Endothelial cell of umbilical vein (primary cell): Measurements from ENCODE around the gene UGT2A1. TPM values are rescaled to one million over a fixed set of nuclear protein-coding genes. Genes with fewer than 3 reads are reported as not detected.

Source experiments
- BruUV-seq: library from RNA; stranded (reverse); fragments of 400-500 nt; replicated peaks from 2 replicates; lab custom pipeline; 2021; lab: Mats Ljungman, UMichigan
- CTCF ChIA-PET: fragments of 300-600, 350-600 bp; sonication (Branson Sonifier 250); formaldehyde crosslinking; loops from one replicate; lab custom pipeline; 2021; ENCODE audit warnings: antibody characterized with exemption, inconsistent platforms; lab: Charles Lee
- POLR2A ChIA-PET: fragments of 300-600, 350-600 bp; sonication (Branson Sonifier 250); formaldehyde crosslinking; loops from one replicate; lab custom pipeline; 2021; ENCODE audit warnings: antibody characterized with exemption, inconsistent platforms; lab: Charles Lee
- DNase-seq: peaks from one replicate; pipeline ENCODE4 v3.0.0-alpha.2; 2011; ENCODE audit warnings: low read depth, low spot score
- FAIRE-seq: peaks from 2 replicates; lab custom pipeline; 2011; peaks lifted over from hg19 to GRCh38; lab: Jason Lieb, UNC
- H2AFZ ChIP-seq: 2 replicates; pipeline ENCODE4 v1.6.0; 2012; ENCODE audit warnings: low read depth, low read length, control low read depth, inconsistent platforms
- H3K27ac ChIP-seq: 2 replicates; pipeline ENCODE4 v1.5.1; 2011; ENCODE audit warnings: low read depth, mild to moderate bottlenecking, control low read depth, low read length, moderate library complexity; ENCODE audit not compliant: insufficient read depth
- H3K27me3 ChIP-seq, 2 experiments: 2 replicates each; pipeline versions ENCODE4 v1.6.0 to v1.6.1; 2011; ENCODE audit warnings: low read length in 2 of 2, mixed read lengths in 1 of 2; ENCODE audit not compliant: control insufficient read depth in 2 of 2, insufficient read depth in 2 of 2
- H3K36me3 ChIP-seq, 2 experiments: 2 replicates in 1 of 2; 3 replicates in 1 of 2; pipeline ENCODE4 v1.5.1; 2011; ENCODE audit warnings: low read length in 2 of 2, mild to moderate bottlenecking in 1 of 2, moderate library complexity in 1 of 2; ENCODE audit not compliant: control insufficient read depth in 2 of 2, insufficient read depth in 2 of 2; ENCODE audit errors: extremely low read depth in 1 of 2
- H3K4me1 ChIP-seq: 3 replicates; pipeline ENCODE4 v1.5.1; 2011; ENCODE audit warnings: mild to moderate bottlenecking, low read length; ENCODE audit not compliant: control insufficient read depth, insufficient read depth; ENCODE audit errors: extremely low read depth
- H3K4me2 ChIP-seq: 2 replicates; pipeline ENCODE4 v1.6.1; 2011; ENCODE audit warnings: low read length, control low read depth, mixed read lengths; ENCODE audit not compliant: insufficient read depth
- H3K4me3 ChIP-seq, 3 experiments: fragments of 200-600 bp in 1 of 3; sonication (generic), shearing (Covaris generic) in 1 of 3; replicated peaks in 1 of 3; 2 replicates each; pipeline ENCODE4 v1.5.1; 2011 to 2016; ENCODE audit warnings: control low read depth in 3 of 3, low read length in 3 of 3, mild to moderate bottlenecking in 2 of 3, inconsistent platforms in 1 of 3, low read depth in 1 of 3, moderate library complexity in 1 of 3; ENCODE audit not compliant: insufficient read depth in 1 of 3
- H3K79me2 ChIP-seq: 2 replicates; pipeline ENCODE4 v1.6.0; 2012; ENCODE audit warnings: low read length, inconsistent platforms; ENCODE audit not compliant: control insufficient read depth, insufficient read depth
- H3K9ac ChIP-seq: replicated peaks from 2 replicates; pipeline ENCODE3; 2011; ENCODE audit warnings: low read length, control low read depth; ENCODE audit not compliant: insufficient read depth; ENCODE audit errors: extremely low read depth
- H3K9me1 ChIP-seq: replicated peaks from 3 replicates; pipeline ENCODE4 v1.6.0; 2011; ENCODE audit warnings: mild to moderate bottlenecking, low read length; ENCODE audit not compliant: control insufficient read depth, insufficient read depth; ENCODE audit errors: extremely low read depth
- H3K9me3 ChIP-seq: replicated peaks from 2 replicates; pipeline ENCODE4 v1.5.1; 2012; ENCODE audit warnings: low read length, inconsistent platforms; ENCODE audit not compliant: control insufficient read depth, insufficient read depth
- H4K20me1 ChIP-seq: replicated peaks from 2 replicates; pipeline ENCODE3; 2011; ENCODE audit warnings: mild to moderate bottlenecking, low read length; ENCODE audit not compliant: control insufficient read depth, insufficient read depth; ENCODE audit errors: extremely low read depth
- CTCF ChIP-seq, 2 donors: IDR thresholded peaks; 1 replicate in 1 of 2; 2 replicates in 1 of 2; pipeline ENCODE4 v1.5.1; 2011; ENCODE audit warnings: low read length in 2 of 2, mild to moderate bottlenecking in 2 of 2, moderate library complexity in 2 of 2, control low read depth in 1 of 2, inconsistent platforms in 1 of 2, low read depth in 1 of 2; ENCODE audit not compliant: insufficient read depth in 1 of 2; ENCODE audit errors: extremely low read depth in 1 of 2
- FOS ChIP-seq: IDR thresholded peaks from 2 replicates; pipeline ENCODE4 v1.6.1; 2011; ENCODE audit warnings: mild to moderate bottlenecking, low read length, moderate library complexity, borderline replicate concordance; ENCODE audit not compliant: insufficient read depth
- GATA2 ChIP-seq: IDR thresholded peaks from 2 replicates; pipeline ENCODE4 v1.7.0; 2011; ENCODE audit warnings: low read depth, mild to moderate bottlenecking, moderate library complexity, mixed read lengths, low read length; ENCODE audit not compliant: insufficient read length, insufficient read depth
- JUN ChIP-seq: IDR thresholded peaks from 2 replicates; pipeline ENCODE4 v1.6.1; 2011; ENCODE audit warnings: borderline replicate concordance, low read depth; ENCODE audit not compliant: insufficient read length, insufficient read depth
- MYC ChIP-seq: IDR thresholded peaks from one replicate; pipeline ENCODE4 v1.6.1; 2011; ENCODE audit warnings: mild to moderate bottlenecking, low read depth, low read length
- POLR2AphosphoS5 ChIP-seq: IDR thresholded peaks from 2 replicates; pipeline ENCODE4 v1.6.1; 2012; ENCODE audit warnings: low read depth, mild to moderate bottlenecking, control low read depth, low read length, moderate library complexity; ENCODE audit not compliant: insufficient read depth
- dilution Hi-C: fragments of 300-500 bp; cut with MboI; formaldehyde crosslinking; loops from one replicate; pipeline ENCODE4 v1.15.0; 2019; ENCODE audit warnings: low sequenced_read_pairs; ENCODE audit not compliant: extremely low pct_ligation_motif_present
- intact Hi-C: fragments of 100-400 bp; cut with micrococcal nuclease; formaldehyde crosslinking; loops from one replicate; pipeline ENCODE4 v1.10.0; 2022
- polyA plus RNA-seq, 4 experiments: library from polyadenylated mRNA; depleted of rRNA in 3 of 4; stranded (reverse) in 3 of 4; unstranded in 1 of 4; fragments of >200 nt; gene quantifications; 2 replicates each; pipeline versions ENCODE4 v1.2.1 to v1.2.3, GENCODE V29; 2011 to 2012; ENCODE audit warnings: missing spikeins in 1 of 4
- total RNA-seq: library from RNA; stranded (reverse); gene quantifications from 2 replicates; pipeline ENCODE4 v1.2.3, GENCODE V29; 2021
- TF ChIP-seq, protein P1 (sequence below): IDR thresholded peaks from 2 replicates; pipeline ENCODE4 v1.6.1; 2011; ENCODE audit not compliant: insufficient read depth, insufficient read length

Gene UGT2A1
- total and polyA plus RNA-seq, 2 donors (not counting 3 experiments of a cell fraction or from before 2014, with no cell fraction given), result 0.04 TPM; not detected in 1

GRCh38 chr4:69656653-69657158 lies 3.7 kb upstream of the UGT2A1 start:
- no TSS peak for BruUV-seq
- Histone ChIP-seq H3K9ac (no peak overlapping the region), H3K36me3 (no peaks in the 10 kb centered on the region), H3K4me2 (no peak overlapping the region), H3K4me1 (no peaks in the 10 kb centered on the region), H3K27ac (no peak overlapping the region), H2AFZ (no peak overlapping the region), H4K20me1 (no peaks in the 10 kb centered on the region), H3K9me1 (no peaks in the 10 kb centered on the region), H3K4me3 (no peak overlapping the region), H3K79me2 (no peaks in the 10 kb centered on the region), H3K27me3 (no peaks in the 10 kb centered on the region), H3K9me3 (no peaks in the 10 kb centered on the region)
- DNase-seq (no peak), FAIRE-seq (no peak)
- dilution Hi-C loops (no loop called here), intact Hi-C loops (no loop called here)
- POLR2A ChIA-PET, result no interaction called here
- TF ChIP-seq GATA2 (no peak), POLR2AphosphoS5 (no peak), FOS (no peak), JUN (no peak), CTCF (IDR thresholded peaks at IDR 0.05; ENCODE audit: extremely low read depth in 1 of 2, insufficient read depth in 1 of 2, low read depth in 1 of 2, low read length in 2 of 2) (no peak), MYC (no peak)
- TF ChIP-seq, protein P1, sequence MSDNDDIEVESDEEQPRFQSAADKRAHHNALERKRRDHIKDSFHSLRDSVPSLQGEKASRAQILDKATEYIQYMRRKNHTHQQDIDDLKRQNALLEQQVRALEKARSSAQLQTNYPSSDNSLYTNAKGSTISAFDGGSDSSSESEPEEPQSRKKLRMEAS, result no peak
- CTCF ChIA-PET, result interaction anchor here (1.2 kb wide), 1 partner anchor 527 kb away, joined by 3 read pairs; no protein-coding TSS in a partner anchor
